OCI-LY3 (cell line): ENCODE data around the gene SH3BP2.

Source experiments
- EZH2phosphoT487 ChIP-seq: fragments of 200-600 bp; shearing (Covaris generic); IDR thresholded peaks from 2 replicates; pipeline ENCODE4 v1.6.1; 2018; ENCODE audit warnings: antibody characterized with exemption, mixed run types, low read depth
- TF ChIP-seq, protein P1 (sequence below): fragments of 200-600, 300-600 bp; sonication (generic); IDR thresholded peaks from 2 replicates; pipeline ENCODE4 v1.5.1; 2014; ENCODE audit warnings: antibody characterized with exemption, low read length, low read depth

DNA sequence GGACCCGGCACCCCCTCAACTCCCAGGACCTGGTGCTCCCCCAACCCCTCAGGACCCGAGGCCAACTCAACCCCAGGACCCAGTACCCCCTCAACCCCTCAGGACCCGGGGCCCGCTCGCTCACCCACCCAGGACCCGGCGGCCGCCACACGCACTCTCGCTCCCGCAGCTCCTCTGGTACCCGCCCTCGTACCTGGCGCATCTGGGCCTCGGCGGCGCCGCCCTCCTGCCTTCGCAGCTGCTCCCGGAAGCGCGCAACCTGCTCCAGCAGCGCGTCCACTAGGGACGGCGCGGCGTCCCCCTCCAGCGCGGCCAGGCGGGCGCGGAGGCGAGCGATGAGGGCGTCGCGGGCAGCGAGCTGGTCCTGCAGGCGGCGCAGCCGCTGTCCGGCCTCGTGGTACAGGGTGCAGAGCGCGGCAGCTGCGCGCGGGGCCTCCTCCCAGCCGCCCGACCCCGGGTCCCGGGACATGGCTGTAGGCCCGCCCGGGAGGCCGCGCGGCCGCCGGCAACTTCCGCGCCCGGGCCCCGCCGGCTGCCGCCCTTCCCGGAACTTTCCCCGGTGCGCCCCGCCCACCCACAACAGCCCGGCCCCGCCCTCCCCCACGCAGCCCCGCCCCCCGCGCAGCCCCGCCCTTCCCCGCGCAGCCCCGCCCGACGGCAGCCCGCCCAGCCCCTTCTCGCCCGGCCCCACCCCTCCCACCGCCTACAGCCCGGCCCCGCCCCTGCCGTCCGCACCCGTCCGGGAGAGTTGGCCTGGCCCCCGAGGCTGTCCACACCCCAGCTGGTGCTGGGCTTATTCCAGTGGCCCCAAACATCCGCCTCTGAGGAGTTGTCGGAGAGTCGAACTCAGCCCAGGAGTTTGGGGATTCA, 36.8 kb upstream of the SH3BP2 start, which contains the start of gene TNIP2:
- TF ChIP-seq, protein P1, sequence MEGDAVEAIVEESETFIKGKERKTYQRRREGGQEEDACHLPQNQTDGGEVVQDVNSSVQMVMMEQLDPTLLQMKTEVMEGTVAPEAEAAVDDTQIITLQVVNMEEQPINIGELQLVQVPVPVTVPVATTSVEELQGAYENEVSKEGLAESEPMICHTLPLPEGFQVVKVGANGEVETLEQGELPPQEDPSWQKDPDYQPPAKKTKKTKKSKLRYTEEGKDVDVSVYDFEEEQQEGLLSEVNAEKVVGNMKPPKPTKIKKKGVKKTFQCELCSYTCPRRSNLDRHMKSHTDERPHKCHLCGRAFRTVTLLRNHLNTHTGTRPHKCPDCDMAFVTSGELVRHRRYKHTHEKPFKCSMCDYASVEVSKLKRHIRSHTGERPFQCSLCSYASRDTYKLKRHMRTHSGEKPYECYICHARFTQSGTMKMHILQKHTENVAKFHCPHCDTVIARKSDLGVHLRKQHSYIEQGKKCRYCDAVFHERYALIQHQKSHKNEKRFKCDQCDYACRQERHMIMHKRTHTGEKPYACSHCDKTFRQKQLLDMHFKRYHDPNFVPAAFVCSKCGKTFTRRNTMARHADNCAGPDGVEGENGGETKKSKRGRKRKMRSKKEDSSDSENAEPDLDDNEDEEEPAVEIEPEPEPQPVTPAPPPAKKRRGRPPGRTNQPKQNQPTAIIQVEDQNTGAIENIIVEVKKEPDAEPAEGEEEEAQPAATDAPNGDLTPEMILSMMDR: no peak; the same call in 1 of the 2 replicates
- TF ChIP-seq EZH2phosphoT487: no peak
